EH (cell line): ENCODE data around the gene IL36G.

ENCODE experiments used
- DNase-seq: peaks from one replicate; pipeline ENCODE4 v3.0.0-alpha.2; 2015; ENCODE audit warnings: low read depth

IL36G gene

GRCh38 chr2:112972423-112973086 is 5.3 kb upstream of the IL36G start:
- DNase-seq, result no peak

- DNase-seq, result no peak
Measured at GRCh38 chr2:112973156-112973555, 4.7 kb upstream of the IL36G start.

GRCh38 chr2:112979731-112980130 is 1.9 kb downstream of the IL36G start:
- DNase-seq, result no peak

GRCh38 chr2:112980537-112980936 is 2.7 kb downstream of the IL36G start:
- no peak for DNase-seq

GRCh38 chr2:112985090-112985489 is 7.3 kb downstream of the IL36G start:
- DNase-seq, result no peak

- no peak for DNase-seq
Measured at GRCh38 chr2:112989611-112990010, 11.8 kb downstream of the IL36G start.

- DNase-seq, result no peak
Measured at GRCh38 chr2:112993831-112994230, 16.0 kb downstream of the IL36G start.

- no peak for DNase-seq
Measured at GRCh38 chr2:112994648-112995047, 16.8 kb downstream of the IL36G start.

GRCh38 chr2:112995346-112995920 is 17.6 kb downstream of the IL36G start:
- DNase-seq, result no peak

GRCh38 chr2:112996635-112997034 is 18.8 kb downstream of the IL36G start:
- DNase-seq, result no peak

GRCh38 chr2:112997151-112997550 is 19.3 kb downstream of the IL36G start:
- no peak for DNase-seq

- peak; percentile 1 for DNase-seq
Measured at GRCh38 chr2:113000436-113000835, 22.6 kb downstream of the IL36G start.

- no peak for DNase-seq
Measured at GRCh38 chr2:113002677-113003076, 24.9 kb downstream of the IL36G start.

GRCh38 chr2:113005030-113005509 is 27.3 kb downstream of the IL36G start, which contains the start of gene IL36A:
Gene IL36A, plus strand, starts transcription at chr2:113005459. Its CDS starts 413 bp downstream, at chr2:113005872.
- peak; percentile 2 for DNase-seq

GRCh38 chr2:113007250-113007649 is 29.4 kb downstream of the IL36G start:
- DNase-seq, result no peak

GRCh38 chr2:113009622-113010021 is 31.8 kb downstream of the IL36G start:
- DNase-seq, result no peak

GRCh38 chr2:113010088-113010487 is 32.3 kb downstream of the IL36G start:
- DNase-seq, result peak; percentile 89

GRCh38 chr2:113011108-113011507 is 33.3 kb downstream of the IL36G start:
- no peak for DNase-seq

- DNase-seq, result peak; percentile 67
Measured at GRCh38 chr2:113012436-113013335, 34.9 kb downstream of the IL36G start.

GRCh38 chr2:113013336-113013661 is 35.5 kb downstream of the IL36G start:
- no peak for DNase-seq

- DNase-seq, result no peak
Measured at GRCh38 chr2:113014067-113014466, 36.3 kb downstream of the IL36G start.

GRCh38 chr2:113015042-113015441 is 37.2 kb downstream of the IL36G start:
- no peak for DNase-seq

GRCh38 chr2:113015655-113016054 is 37.8 kb downstream of the IL36G start:
- DNase-seq, result no peak
